SJCRH30 (cell line): ENCODE data around the gene PWWP2B. TPM values are rescaled to one million over a fixed set of nuclear protein-coding genes. Genes with fewer than 3 reads are reported as not detected.

Experiments used
- DNase-seq, 2 experiments: peaks; one replicate each; pipeline ENCODE4 v3.0.0-alpha.2; 2015 to 2020
- H3K27ac ChIP-seq: fragments of 250-450 bp; sonication (Bioruptor Pico); 2 replicates; pipeline ENCODE4 v1.5.1; 2020; ENCODE audit warnings: mild to moderate bottlenecking, moderate library complexity
- H3K27me3 ChIP-seq: fragments of 250-450 bp; sonication (Bioruptor Pico); 2 replicates; pipeline ENCODE4 v1.5.1; 2020; ENCODE audit warnings: mild to moderate bottlenecking, moderate library complexity
- H3K36me3 ChIP-seq: fragments of 250-450 bp; sonication (Bioruptor Pico); 2 replicates; pipeline ENCODE4 v1.5.1; 2020; ENCODE audit warnings: mild to moderate bottlenecking, moderate library complexity
- H3K4me1 ChIP-seq: fragments of 250-450 bp; sonication (Bioruptor Pico); 2 replicates; pipeline ENCODE4 v1.5.1; 2020; ENCODE audit warnings: mild to moderate bottlenecking, moderate library complexity
- H3K4me3 ChIP-seq: fragments of 250-450 bp; sonication (Bioruptor Pico); 2 replicates; pipeline ENCODE4 v1.5.1; 2020; ENCODE audit warnings: mild to moderate bottlenecking, moderate library complexity
- H3K9me3 ChIP-seq: fragments of 250-450 bp; sonication (Bioruptor Pico); replicated peaks from 2 replicates; pipeline ENCODE4 v1.5.1; 2020; ENCODE audit warnings: mild to moderate bottlenecking, moderate library complexity
- total RNA-seq: library from RNA; depleted of rRNA; stranded (reverse); fragments of >200 nt; shearing (Covaris generic); gene quantifications from 2 replicates; pipeline ENCODE4 v1.2.3, GENCODE V29; 2014

The PWWP2B gene
- total RNA-seq, 1 experiment from 2014 or later, result 0.57 TPM

DNA sequence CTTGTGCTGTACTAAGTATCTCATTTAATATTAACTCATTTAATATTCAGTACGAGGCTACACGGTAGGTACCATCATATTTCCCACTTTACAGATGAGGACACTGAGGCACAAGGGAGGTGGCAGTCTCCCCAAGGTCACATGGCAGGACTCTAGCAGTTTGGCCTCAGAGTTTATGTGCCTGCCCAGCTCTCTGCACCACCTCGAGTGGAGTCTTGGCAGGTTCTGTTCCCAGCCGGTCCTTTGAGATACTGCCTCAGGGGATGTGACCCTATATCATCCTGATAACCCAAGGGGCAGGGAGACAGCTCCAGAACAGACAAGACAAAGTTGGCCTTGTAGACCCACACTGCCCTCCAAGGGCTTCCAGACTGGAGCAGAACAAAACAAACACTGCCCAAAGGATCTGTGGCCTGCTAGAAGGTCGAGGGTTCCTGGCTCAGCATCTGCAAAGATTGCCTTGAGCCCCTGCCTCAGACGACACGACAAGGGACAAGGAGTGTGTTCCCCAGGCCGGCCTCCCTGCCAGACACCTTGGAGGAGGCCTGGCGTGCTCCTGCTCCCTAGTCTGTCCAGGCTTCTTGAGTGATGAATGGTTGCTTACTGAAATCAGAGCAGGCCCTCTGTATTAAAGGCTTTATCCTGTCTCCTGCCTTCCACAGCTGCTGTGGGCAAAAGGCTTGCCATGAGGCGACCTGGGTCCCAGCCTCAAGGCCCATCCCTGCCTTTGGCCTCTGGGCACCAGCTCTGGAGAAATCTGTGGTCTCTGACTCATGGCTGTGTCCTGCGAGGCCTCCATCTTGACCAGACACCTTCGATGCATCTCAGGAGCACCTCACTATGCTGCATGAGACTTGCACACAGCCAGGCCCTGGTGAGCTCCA is 3.9 kb upstream of the PWWP2B start:
- Histone ChIP-seq H3K4me3 (no peak overlapping the region), H3K27ac (no peak overlapping the region), H3K4me1 (no peaks in the 10 kb centered on the region), H3K27me3 (0 out of 2 replicates have a peak, but pooled peaks cover under 1% of the 10 kb centered on the region), H3K9me3 (no peaks in the 10 kb centered on the region), H3K36me3 (no peaks in the 10 kb centered on the region)
- no peak for DNase-seq

DNA sequence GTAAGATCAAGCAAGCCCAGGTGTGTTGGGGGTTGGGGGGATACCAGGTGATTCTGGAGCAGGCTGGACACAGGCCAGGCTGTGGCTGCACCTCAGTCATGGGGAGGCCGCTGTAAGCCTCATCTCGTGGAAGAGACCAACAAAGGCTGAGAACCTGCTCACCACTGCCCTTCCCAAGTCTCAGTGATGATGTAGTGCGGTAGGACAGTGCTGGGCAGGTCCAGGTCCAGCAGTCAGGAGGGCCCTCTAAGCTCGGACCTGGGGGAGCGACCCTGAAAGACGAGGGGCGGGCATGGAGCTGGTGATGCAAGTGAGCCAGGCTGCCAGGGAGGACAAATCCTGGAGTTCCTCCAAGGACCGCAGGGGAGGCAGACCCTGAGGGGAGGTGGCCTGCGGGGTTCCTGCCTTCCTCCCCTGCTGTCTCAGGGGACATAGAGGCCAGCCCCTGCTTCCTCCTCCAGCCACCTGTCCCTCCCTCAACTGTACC is 3.3 kb upstream of the PWWP2B start:
- no peaks in the 10 kb centered on the region for H3K4me1 ChIP-seq
- DNase-seq, result no peak
- H3K36me3 ChIP-seq, result no peaks in the 10 kb centered on the region
- 0 out of 2 replicates have a peak, but pooled peaks cover 3% of the 10 kb centered on the region for H3K27me3 ChIP-seq
- no peak overlapping the region for H3K27ac ChIP-seq
- H3K9me3 ChIP-seq, result no peaks in the 10 kb centered on the region
- no peak overlapping the region for H3K4me3 ChIP-seq

DNA sequence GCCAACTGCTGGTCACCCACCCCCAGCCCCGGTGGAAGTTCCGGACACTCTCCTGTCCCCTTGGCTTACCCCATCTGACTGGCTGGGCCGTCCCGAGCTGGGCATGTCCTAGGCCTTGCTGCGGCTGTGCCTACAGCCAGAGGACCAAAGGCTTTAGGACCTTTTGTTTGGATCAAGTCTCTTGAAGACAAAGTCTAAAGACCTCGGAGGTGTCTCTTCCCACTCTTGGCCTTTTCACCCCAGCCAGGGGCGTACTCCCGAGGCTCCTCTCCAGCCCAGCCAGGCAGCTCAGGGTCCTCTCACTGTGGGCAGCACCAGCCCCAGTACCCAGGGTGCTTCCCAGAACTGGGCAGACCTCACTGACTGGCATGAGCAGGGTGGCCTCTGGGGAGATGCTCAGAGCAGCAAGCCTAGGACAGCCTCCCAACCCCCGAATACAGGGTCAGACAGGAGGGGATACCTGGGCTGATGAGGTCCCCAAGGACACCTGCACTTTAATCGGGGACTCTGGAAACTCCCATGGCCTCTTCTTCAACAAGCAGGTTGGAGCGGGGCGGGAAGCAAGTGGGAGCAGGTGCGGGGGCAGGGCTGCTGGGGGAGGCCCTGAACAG is 2.7 kb upstream of the PWWP2B start:
- Histone ChIP-seq H3K27ac (no peak overlapping the region), H3K27me3 (0 out of 2 replicates have a peak, but pooled peaks cover 5% of the 10 kb centered on the region), H3K36me3 (no peaks in the 10 kb centered on the region), H3K4me1 (peaks cover 3% of the 10 kb centered on the region; the same call in 1 of the 2 replicates), H3K4me3 (no peak overlapping the region), H3K9me3 (no peaks in the 10 kb centered on the region)
- no peak for DNase-seq

DNA sequence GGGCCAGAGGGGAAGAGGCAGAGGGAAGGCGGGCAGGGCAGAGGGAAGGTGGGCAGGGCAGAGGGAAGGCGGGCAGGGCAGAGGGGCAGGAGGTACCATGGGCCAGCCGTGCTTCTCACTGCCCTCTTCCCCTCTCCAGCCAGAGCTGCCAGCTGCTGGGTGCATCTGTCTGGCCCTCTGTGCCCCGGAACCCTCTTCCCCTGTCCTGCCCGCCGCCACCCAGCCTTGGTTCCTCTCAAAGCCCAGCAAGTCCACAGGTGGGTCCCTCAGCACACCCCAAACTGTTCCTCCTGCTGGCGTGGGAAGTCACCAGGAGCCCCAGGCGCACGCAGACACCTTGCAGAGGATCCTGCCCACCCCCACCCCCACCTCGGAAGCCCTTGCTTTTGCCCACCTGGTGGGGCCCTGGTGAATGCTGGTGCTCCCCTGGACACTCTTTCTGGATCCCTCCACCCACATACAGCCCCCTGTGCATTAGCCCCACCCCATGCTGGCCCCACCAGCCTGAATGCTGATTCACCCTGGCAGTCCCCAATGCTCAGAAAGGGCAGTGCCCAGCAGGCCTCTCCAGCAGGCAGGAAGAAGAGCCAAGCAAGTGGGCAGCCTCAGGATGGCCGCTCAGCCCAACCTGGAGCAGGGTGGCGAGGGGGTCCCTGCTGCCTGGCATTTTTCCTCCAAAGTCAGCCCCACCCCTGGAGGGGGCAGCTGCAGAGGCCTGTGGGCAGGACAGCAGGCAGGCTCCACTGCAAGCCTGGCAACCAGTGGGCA is 1.9 kb upstream of the PWWP2B start:
- H3K9me3 ChIP-seq, result no peaks in the 10 kb centered on the region
- DNase-seq, result no peak
- H3K4me3 ChIP-seq, result no peak overlapping the region
- peaks cover 4% of the 10 kb centered on the region; the same call in 1 of the 2 replicates for H3K4me1 ChIP-seq
- no peak overlapping the region for H3K27ac ChIP-seq
- H3K27me3 ChIP-seq, result 0 out of 2 replicates have a peak, but pooled peaks cover 6% of the 10 kb centered on the region
- H3K36me3 ChIP-seq, result no peaks in the 10 kb centered on the region

DNA sequence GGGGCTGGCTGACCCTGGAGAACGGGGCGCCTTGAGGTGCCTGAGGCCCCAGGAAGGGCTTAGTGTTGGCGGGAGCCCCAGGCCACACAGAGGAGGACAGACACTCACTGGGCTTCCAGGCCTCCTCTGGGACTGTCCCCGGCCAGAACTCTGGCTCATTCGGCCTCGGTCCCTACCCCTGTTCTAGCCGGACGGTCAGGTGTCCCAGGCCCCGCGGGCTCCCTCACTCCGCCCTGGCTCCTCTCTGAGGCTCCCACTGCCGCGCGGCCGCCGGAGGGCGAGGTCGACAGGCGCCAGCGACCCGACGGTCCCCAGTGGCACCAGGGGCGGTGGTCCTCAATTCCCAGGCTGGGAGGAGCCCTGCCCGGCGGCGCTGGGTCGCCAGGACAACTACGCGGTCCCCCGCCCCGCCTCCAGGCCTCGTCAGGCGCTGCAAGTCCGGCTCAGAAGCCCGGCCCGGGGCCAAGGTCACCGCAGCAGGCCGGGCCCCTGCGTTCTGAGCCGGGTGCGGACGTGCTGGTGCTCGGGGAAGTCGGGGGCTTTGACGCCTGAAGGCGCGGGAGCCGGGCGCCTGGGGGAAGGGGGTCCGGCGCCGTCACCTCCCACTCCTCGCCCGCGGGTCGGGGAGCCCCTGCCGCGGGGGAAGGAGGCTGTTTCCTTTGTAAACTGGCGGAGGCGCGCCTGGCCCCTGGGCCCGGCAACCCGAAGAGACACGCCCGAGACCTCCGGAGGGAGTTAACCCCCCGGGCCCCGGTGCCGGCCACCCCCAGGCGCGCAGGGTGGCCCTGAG is 1.1 kb upstream of the PWWP2B start:
- DNase-seq, result no peak

DNA sequence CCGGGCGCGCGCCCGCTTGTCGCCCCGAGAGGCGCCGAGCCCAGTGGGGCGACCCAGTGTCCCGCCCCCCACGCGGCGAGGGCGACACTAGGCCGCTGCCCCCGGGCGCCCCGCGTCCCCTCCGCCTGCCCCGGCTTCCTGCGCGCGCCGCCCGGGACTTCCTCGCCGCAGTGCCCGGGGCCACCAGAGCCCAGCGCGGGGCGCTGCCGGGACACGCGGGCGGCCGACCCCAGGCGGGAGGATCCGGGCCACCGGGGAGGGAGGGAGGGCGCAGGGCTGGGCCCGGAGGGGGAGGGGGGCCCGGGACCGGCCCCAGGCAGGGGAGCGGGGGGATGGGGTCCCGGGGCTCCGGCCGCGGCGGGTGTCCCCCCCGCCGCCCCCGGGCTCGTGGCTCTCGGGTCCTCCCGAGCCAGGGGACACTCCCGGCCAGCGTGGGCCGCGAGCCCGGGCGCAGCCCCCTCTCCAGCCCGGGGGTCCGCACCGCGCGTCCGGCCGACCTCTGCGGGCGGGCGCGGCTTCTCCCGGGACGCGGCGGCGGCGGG is 435 bp upstream of the PWWP2B start:
- H3K27ac ChIP-seq, result no peak overlapping the region
- peaks cover 4% of the 10 kb centered on the region; the same call in 1 of the 2 replicates for H3K4me1 ChIP-seq
- H3K36me3 ChIP-seq, result no peaks in the 10 kb centered on the region
- no peak overlapping the region for H3K4me3 ChIP-seq
- no peak for DNase-seq
- H3K27me3 ChIP-seq, result 0 out of 2 replicates have a peak, but pooled peaks cover 6% of the 10 kb centered on the region
- no peaks in the 10 kb centered on the region for H3K9me3 ChIP-seq

More for the DNA sequence above, 1.1 kb upstream of the PWWP2B start:
- Histone ChIP-seq H3K27me3 (0 out of 2 replicates have a peak, but pooled peaks cover 6% of the 10 kb centered on the region), H3K27ac (no peak overlapping the region), H3K9me3 (no peaks in the 10 kb centered on the region), H3K4me3 (no peak overlapping the region), H3K36me3 (no peaks in the 10 kb centered on the region), H3K4me1 (peaks cover 4% of the 10 kb centered on the region; the same call in 1 of the 2 replicates)

DNA sequence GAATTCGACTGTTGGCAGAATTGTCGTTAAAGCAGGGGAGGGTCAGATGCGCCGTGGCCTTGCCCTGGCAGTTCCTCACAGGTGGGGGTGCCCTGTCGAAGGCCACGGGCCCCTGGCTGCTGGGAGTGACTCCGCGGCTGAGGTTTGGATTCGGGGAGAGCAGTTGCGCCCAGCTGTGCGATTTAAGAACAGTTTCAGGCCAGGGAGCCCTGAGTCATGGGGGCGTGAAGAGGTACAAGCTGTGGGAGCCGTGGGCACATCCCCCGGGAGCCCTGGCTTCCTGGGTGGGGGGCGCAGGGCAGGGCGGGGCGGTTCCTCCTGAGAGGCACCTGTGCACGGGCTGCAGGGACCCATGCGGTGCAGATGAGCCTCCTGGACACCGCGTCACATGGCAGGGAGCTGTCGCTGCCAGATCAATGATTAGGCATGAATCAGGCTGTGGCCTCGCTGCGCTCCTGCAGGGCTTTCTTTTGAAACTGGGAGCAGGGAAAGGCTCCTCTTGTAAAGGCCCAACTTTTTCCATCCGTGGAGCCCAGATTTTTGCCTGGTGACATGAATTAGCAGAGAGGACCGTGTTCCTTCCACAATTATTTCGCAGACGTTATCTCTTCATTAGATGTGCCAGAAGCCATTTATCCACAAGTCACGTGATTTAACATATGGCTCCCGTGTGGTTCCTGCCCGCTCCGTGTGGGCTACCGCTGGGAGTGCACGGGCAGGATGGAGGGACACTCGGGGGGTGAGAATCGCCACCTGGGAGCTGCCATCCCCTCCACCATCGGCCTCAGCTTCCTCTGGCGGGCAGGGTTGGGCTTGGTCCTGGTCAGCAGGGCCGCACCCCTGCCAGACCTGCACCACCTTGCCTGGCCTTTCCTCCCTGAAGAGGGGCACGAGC is 918 bp downstream of the PWWP2B start:
- Histone ChIP-seq H3K36me3 (no peaks in the 10 kb centered on the region), H3K27me3 (0 out of 2 replicates have a peak, but pooled peaks cover 6% of the 10 kb centered on the region), H3K27ac (no peak overlapping the region), H3K4me1 (peaks cover 4% of the 10 kb centered on the region; the same call in 1 of the 2 replicates), H3K9me3 (no peaks in the 10 kb centered on the region), H3K4me3 (peak overlapping the region; percentile 55)
- DNase-seq, result peak in 1 of 2 experiments; percentile 14

DNA sequence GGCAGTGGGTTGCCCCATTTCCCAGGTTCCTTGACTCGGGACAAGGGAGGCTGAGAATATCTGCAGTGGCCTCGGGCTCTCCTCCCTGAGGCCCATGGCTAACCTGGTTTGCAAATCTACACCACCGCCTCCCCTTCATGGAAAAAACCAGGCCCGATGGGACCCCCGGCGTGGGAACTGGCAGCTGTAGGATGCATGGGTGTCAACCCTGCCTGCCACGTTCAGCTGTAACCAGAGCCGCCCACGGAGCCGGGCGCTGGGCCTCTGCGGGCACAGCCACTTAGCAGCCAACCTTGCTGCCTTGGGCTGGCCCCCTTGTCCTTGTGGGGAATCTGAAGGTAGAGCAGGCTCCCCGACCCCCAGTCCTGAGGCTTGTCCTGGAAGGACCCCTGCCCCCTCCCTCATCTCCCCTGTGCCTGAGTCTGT is 1.6 kb downstream of the PWWP2B start:
- Histone ChIP-seq H3K4me3 (no peak overlapping the region), H3K4me1 (peaks cover 4% of the 10 kb centered on the region; the same call in 1 of the 2 replicates), H3K27me3 (0 out of 2 replicates have a peak, but pooled peaks cover 6% of the 10 kb centered on the region), H3K36me3 (no peaks in the 10 kb centered on the region), H3K9me3 (no peaks in the 10 kb centered on the region), H3K27ac (no peak overlapping the region)
- DNase-seq, result no peak

DNA sequence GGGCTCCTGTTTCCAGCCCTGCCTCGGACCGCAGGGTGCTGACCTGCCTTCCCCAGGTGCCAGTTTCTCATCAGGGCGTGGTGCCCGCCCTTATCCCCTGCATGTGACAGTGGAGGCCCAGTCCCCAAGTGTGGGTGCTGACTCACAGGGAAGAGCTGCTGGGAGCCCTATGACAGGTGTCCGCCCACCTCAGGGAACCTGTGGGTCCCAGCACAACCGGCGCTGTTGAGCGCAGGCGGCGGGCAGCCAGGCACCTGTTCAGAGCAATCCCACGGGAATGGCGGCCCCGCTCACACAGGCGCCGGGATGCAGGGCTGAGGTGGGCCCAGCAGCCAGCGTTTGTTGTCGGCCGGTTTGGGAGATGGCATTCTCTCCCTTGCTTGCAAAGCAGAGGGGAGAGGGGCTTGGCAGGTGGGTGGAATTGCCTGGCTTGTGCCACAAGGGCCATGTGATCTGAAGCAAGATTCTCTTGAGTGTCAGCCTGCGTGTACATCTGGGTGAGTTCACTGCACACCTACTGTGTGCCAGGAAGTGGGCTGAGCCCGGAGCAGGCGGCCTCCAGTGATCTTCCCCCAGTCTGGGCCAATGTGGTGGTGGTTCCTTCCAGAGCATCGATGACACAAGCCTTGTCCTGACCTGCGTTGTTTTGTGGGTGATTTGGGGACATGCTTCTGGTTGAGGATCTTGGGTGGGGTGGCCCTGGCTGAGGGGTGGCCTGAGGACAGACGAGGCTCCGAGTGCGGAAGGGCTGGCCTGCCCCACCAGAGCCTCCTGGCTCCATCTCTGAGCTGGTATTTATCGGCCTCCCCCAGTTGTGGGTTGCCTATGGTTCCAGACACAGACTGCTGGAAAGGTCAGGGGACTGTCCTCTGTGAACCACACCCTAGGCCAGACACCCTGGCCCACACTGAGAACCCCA is 2.4 kb downstream of the PWWP2B start:
- H3K27me3 ChIP-seq, result 0 out of 2 replicates have a peak, but pooled peaks cover 6% of the 10 kb centered on the region
- H3K4me3 ChIP-seq, result no peak overlapping the region
- H3K27ac ChIP-seq, result no peak overlapping the region
- no peaks in the 10 kb centered on the region for H3K36me3 ChIP-seq
- peak; percentile 23 to 43 for DNase-seq
- peaks cover 4% of the 10 kb centered on the region; the same call in 1 of the 2 replicates for H3K4me1 ChIP-seq
- H3K9me3 ChIP-seq, result no peaks in the 10 kb centered on the region

DNA sequence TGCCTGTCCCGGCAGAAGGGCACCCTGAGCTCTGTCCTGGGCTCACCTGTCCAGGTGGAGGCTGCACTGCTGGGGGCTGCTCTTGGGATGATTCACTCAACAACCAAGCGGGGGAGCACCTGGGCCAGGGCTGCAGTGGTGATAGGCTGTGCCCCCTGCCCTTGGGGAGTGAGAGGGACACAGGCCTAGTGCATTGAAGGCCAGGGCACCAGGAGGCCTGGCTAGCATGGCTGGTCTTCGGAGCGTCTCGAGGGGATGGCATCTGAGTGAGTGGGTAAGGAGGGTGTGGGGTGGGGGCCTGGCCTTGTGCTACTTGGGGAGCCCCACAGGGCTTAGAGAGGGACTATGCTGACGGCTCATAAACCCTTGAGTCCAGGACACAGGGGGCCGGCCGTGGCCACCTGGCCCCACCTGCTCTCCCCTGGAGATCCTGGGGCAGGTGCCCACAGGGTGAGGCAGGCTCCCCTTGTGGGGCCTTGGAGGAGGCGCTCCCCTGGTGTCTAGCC is 3.1 kb downstream of the PWWP2B start:
- Histone ChIP-seq H3K36me3 (no peaks in the 10 kb centered on the region), H3K27me3 (0 out of 2 replicates have a peak, but pooled peaks cover 6% of the 10 kb centered on the region), H3K9me3 (no peaks in the 10 kb centered on the region), H3K27ac (no peak overlapping the region), H3K4me3 (no peak overlapping the region), H3K4me1 (peaks cover 4% of the 10 kb centered on the region; the same call in 1 of the 2 replicates)
- no peak for DNase-seq

DNA sequence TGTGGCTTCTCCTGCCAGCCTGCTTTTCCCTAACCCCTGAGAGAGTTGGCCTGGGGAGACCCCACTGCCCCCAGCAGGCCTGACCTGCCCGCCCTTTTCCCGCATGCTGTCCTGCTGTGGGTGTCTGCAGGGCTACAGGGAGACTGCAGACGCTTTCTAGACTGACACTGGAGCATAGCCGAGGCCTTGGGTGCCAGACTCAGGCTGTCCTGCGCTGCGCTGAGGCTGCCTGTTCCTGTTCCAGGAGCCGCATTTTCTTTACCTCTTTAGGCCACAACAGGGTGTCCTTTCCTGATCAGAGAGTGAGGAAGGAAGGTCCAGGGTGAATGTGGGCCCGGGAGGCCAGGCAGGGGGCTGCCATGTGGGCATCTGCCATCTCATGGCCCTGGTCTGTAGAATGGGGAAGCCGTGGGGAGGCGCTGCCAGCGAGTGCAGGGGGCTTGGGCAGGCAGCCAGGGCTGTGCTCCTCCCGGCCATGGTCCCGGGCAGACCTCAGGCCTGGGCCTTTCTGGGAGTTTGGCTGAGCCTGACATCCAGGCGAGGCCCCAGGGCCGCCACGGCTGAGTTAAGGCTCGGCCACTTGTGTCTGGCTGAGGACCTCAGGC is 3.6 kb downstream of the PWWP2B start:
- H3K27ac ChIP-seq, result no peak overlapping the region
- peaks cover 4% of the 10 kb centered on the region; the same call in 1 of the 2 replicates for H3K4me1 ChIP-seq
- H3K4me3 ChIP-seq, result no peak overlapping the region
- 0 out of 2 replicates have a peak, but pooled peaks cover 6% of the 10 kb centered on the region for H3K27me3 ChIP-seq
- no peak for DNase-seq
- H3K9me3 ChIP-seq, result no peaks in the 10 kb centered on the region
- no peaks in the 10 kb centered on the region for H3K36me3 ChIP-seq
